B cell (primary cell): ENCODE results near the gene FAT3.

Source experiments
- CTCF ChIP-seq: fragments of 200-600 bp; IDR thresholded peaks from one replicate; pipeline ENCODE4 v1.8.0; 2022; ENCODE audit warnings: antibody characterized with exemption, mild to moderate bottlenecking
- EZH2 ChIP-seq: IDR thresholded peaks from 2 replicates; pipeline ENCODE4 v1.6.1; 2012; ENCODE audit warnings: borderline replicate concordance, low read depth, mild to moderate bottlenecking, moderate library complexity, low read length; ENCODE audit not compliant: insufficient read depth, poor library complexity, severe bottlenecking

GRCh38 chr11:92204731-92205130, 19.9 kb upstream of the FAT3 start:
- TF ChIP-seq CTCF (no peak), EZH2 (no peak)
